DOHH2 (cell line): ENCODE measurements around the gene UNC93B1.

Source experiments
- H3F3A ChIP-seq: fragments of 200-600 bp; sonication (generic), shearing (Covaris generic); 2 replicates; pipeline ENCODE4 v1.6.0; 2016; ENCODE audit warnings: antibody characterized with exemption, mild to moderate bottlenecking; ENCODE audit not compliant: control insufficient read depth, insufficient read depth
- H3K27ac ChIP-seq: fragments of 200-600 bp; sonication (generic); 2 replicates; pipeline ENCODE4 v1.5.1; 2014; ENCODE audit warnings: low read depth, mild to moderate bottlenecking, low read length, moderate library complexity
- H3K27me3 ChIP-seq: fragments of 200-600 bp; sonication (generic); 2 replicates; pipeline ENCODE4 v1.6.1; 2014; ENCODE audit warnings: mild to moderate bottlenecking, low read length, mixed read lengths; ENCODE audit not compliant: control insufficient read depth
- H3K36me3 ChIP-seq: fragments of 200-600 bp; sonication (generic); 2 replicates; pipeline ENCODE4 v1.6.1; 2014; ENCODE audit warnings: mild to moderate bottlenecking, low read length, moderate library complexity, mixed read lengths; ENCODE audit not compliant: control insufficient read depth
- H3K4me1 ChIP-seq: fragments of 200-600 bp; sonication (generic); 2 replicates; pipeline ENCODE4 v1.6.1; 2014; ENCODE audit warnings: mild to moderate bottlenecking, low read length, mixed read lengths; ENCODE audit not compliant: control insufficient read depth
- H3K4me2 ChIP-seq: fragments of 200-600 bp; sonication (generic); 2 replicates; pipeline ENCODE4 v1.6.0; 2014; ENCODE audit warnings: mild to moderate bottlenecking, low read length, moderate library complexity
- H3K4me3 ChIP-seq: fragments of 200-600 bp; sonication (generic); 2 replicates; pipeline ENCODE4 v1.5.1; 2014; ENCODE audit warnings: mild to moderate bottlenecking, low read length, mixed read lengths
- H3K79me2 ChIP-seq: fragments of 200-600 bp; sonication (generic); 2 replicates; pipeline ENCODE4 v1.6.1; 2014; ENCODE audit warnings: mild to moderate bottlenecking, low read length, mixed read lengths; ENCODE audit not compliant: control insufficient read depth
- H3K9me2 ChIP-seq: fragments of 200-600 bp; sonication (generic); replicated peaks from 2 replicates; pipeline ENCODE4 v1.6.1; 2014; ENCODE audit warnings: mild to moderate bottlenecking, low read length, mixed read lengths; ENCODE audit not compliant: control insufficient read depth
- H3K9me3 ChIP-seq: fragments of 200-600 bp; sonication (generic); 2 replicates; pipeline ENCODE4 v1.6.1; 2014; ENCODE audit warnings: antibody characterized with exemption, low read length, mixed read lengths; ENCODE audit not compliant: control insufficient read depth, insufficient read depth
- H4K20me1 ChIP-seq: fragments of 200-600 bp; sonication (generic); 2 replicates; pipeline ENCODE4 v1.6.0; 2014; ENCODE audit warnings: low read depth, mild to moderate bottlenecking, antibody characterized with exemption, low read length, moderate library complexity; ENCODE audit not compliant: control insufficient read depth, insufficient read depth
- EZH2phosphoT487 ChIP-seq: fragments of 200-600 bp; sonication (generic); IDR thresholded peaks from 2 replicates; pipeline ENCODE4 v1.6.1; 2017; ENCODE audit warnings: borderline replicate concordance, mild to moderate bottlenecking, antibody characterized with exemption, low read length, moderate library complexity, mixed read lengths
- TF ChIP-seq, protein P1 (sequence below): fragments of 200-600 bp; sonication (generic); IDR thresholded peaks from one replicate; pipeline ENCODE4 v1.5.1; 2014; ENCODE audit warnings: antibody characterized with exemption, mild to moderate bottlenecking, low read depth, low read length; ENCODE audit not compliant: poor library complexity, severe bottlenecking

UNC93B1 gene

DNA sequence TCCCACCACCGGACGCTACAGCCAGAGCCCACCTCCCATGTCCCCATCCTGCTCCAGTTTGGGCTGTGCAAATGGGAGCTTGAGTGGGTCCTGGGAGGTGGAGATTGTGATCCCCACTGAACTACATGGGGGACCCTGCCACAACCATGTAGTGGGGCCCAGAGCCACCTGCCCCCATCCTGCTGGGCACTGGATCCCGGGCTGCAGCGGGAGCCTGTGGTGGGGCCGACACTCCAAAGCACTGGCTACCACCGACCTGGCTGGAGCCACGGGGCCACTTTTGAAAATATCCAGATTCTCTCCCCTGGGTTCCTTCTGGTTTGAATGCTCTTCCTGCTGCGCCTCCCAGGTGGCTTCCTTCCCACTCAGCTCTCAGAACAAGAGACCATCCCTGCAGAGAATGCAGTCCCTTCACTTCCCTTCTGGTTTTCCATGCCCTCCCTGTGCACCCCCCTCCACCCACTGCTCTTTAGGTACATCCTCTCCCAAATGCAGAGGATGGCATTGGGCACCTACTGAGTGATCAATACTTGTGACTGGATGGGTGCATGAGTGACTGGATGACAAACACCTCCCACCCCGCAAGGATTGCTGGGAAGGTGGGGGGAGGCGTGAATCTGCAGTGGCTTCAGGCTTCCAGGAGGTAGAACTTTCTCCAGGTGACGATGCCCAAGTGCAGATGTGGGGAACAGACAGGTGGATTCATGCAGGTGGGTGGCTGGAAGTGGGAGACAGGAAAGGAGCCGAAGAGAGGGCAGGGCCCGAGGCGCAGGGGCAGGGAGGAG lies 846 bp upstream of the UNC93B1 start:
- TF ChIP-seq EZH2phosphoT487: no peak
- TF ChIP-seq, protein P1, sequence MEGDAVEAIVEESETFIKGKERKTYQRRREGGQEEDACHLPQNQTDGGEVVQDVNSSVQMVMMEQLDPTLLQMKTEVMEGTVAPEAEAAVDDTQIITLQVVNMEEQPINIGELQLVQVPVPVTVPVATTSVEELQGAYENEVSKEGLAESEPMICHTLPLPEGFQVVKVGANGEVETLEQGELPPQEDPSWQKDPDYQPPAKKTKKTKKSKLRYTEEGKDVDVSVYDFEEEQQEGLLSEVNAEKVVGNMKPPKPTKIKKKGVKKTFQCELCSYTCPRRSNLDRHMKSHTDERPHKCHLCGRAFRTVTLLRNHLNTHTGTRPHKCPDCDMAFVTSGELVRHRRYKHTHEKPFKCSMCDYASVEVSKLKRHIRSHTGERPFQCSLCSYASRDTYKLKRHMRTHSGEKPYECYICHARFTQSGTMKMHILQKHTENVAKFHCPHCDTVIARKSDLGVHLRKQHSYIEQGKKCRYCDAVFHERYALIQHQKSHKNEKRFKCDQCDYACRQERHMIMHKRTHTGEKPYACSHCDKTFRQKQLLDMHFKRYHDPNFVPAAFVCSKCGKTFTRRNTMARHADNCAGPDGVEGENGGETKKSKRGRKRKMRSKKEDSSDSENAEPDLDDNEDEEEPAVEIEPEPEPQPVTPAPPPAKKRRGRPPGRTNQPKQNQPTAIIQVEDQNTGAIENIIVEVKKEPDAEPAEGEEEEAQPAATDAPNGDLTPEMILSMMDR: no peak
- Histone ChIP-seq H3K4me1 (peaks cover 47% of the 10 kb centered on the region), H3K27me3 (no peaks in the 10 kb centered on the region), H3K27ac (peak overlapping the region; percentile 91), H3K9me3 (no peaks in the 10 kb centered on the region), H3F3A (peaks cover 11% of the 10 kb centered on the region), H4K20me1 (no peaks in the 10 kb centered on the region), H3K9me2 (no peaks in the 10 kb centered on the region), H3K4me2 (peak overlapping the region; percentile 96), H3K4me3 (peak overlapping the region; percentile 86), H3K79me2 (peaks cover 13% of the 10 kb centered on the region), H3K36me3 (peaks cover 24% of the 10 kb centered on the region)

DNA sequence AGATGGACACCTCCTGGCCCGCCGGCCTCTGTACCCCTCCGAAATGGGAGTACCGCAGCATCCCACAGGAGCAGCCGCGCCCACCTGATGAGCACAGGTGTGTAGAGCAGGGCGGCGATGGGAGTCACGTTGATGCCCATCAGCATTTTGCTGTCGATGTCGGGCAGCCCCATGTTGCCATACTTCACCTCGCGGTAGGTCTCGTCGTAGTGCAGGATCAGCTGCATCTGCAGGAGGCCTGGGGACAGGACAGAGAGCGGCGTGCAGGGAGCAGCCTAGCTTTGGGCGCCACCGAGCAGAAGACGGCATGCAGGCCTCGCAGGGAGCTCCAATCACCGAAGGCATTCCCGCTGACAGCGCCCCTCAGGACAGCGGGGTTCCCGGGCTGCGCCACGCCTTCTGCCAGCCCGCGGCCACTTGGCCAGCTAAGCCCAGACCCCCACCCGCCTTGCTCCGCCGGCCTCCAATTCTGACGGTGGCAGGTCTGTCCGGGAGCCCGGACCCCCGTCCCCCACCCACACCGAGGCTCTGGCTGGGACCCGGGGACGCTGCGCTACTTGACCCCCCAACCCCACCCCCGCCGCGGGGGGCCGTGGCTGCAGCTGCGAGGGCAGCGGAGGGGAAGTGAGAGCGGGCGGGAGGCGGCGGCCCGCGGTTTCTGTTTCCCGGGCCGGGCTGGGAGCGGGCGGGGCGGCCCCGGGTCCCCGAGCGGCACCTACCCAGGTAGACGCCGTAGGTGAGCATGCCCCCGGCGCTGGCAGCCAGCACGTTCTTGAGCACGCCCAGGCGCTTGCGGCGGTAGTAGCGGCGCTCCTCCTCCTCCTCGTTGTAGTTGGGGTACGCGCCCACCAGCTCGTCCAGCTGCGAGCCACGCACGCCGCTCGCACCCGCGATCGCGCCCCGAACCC lies 705 bp downstream of the UNC93B1 start:
- Histone ChIP-seq H4K20me1 (no peaks in the 10 kb centered on the region), H3K79me2 (peaks cover 13% of the 10 kb centered on the region), H3K36me3 (peaks cover 38% of the 10 kb centered on the region), H3K4me1 (peaks cover 31% of the 10 kb centered on the region), H3K4me3 (peak overlapping the region; percentile 86), H3K4me2 (peak overlapping the region; percentile 96), H3K9me2 (no peaks in the 10 kb centered on the region), H3K27ac (peak overlapping the region; percentile 91), H3F3A (peaks cover 9% of the 10 kb centered on the region), H3K9me3 (no peaks in the 10 kb centered on the region), H3K27me3 (no peaks in the 10 kb centered on the region)
- TF ChIP-seq EZH2phosphoT487: no peak
- TF ChIP-seq, protein P1: no peak

GRCh38 chr11:68002575-68002937 lies 1.3 kb downstream of the UNC93B1 start:
- H3K4me3 ChIP-seq: peak overlapping the region; percentile 86

More at GRCh38 chr11:68002575-68002937, 1.3 kb downstream of the UNC93B1 start:
- Histone ChIP-seq H3K4me2 (peak overlapping the region; percentile 96), H4K20me1 (no peaks in the 10 kb centered on the region), H3K27me3 (no peaks in the 10 kb centered on the region), H3F3A (peaks cover 9% of the 10 kb centered on the region), H3K79me2 (peaks cover 13% of the 10 kb centered on the region), H3K27ac (peak overlapping the region; percentile 91), H3K36me3 (peaks cover 45% of the 10 kb centered on the region), H3K9me2 (no peaks in the 10 kb centered on the region), H3K9me3 (no peaks in the 10 kb centered on the region; the same call in 1 of the 2 replicates), H3K4me1 (peaks cover 25% of the 10 kb centered on the region)
- TF ChIP-seq, protein P1: no peak
- TF ChIP-seq EZH2phosphoT487: no peak
